IMR-90 (cell line): ENCODE data around the gene MTREX. TPM values are rescaled to one million over a fixed set of nuclear protein-coding genes. Genes with fewer than 3 reads are reported as not detected.
A peak's percentile ranks its signal among the peaks of the same experiment; 100 is the strongest.

Experiments used
- ATAC-seq: fragments of 200-7000 bp; cut with Tn5 transposase; 2 replicates; pipeline ENCODE4 v1.9.1; 2020; ENCODE audit warnings: low read depth, mild to moderate bottlenecking, moderate library complexity
- BruUV-seq: library from RNA; stranded (reverse); fragments of 400-500 nt; replicated peaks from 2 replicates; lab custom pipeline; 2021; lab: Mats Ljungman, UMichigan
- CTCF ChIA-PET: fragments of 300-600 bp; formaldehyde crosslinking; extraction: SDS; loops from one replicate; lab custom pipeline; 2021; ENCODE audit warnings: antibody characterized with exemption; lab: Yijun Ruan, JAX
- POLR2A ChIA-PET: fragments of 300-600 bp; sonication (Branson Sonifier 250); formaldehyde crosslinking; loops from one replicate; lab custom pipeline; 2022; ENCODE audit warnings: antibody characterized with exemption; ENCODE audit not compliant: unreplicated experiment; lab: Charles Lee
- DNase-seq: peaks from one replicate; pipeline ENCODE4 v3.0.0; 2013
- H2AFZ ChIP-seq: replicated peaks from 2 replicates; pipeline ENCODE3; 2013; ENCODE audit warnings: low read length, mild to moderate bottlenecking; ENCODE audit not compliant: poor library complexity
- H2AK5ac ChIP-seq: 2 replicates; pipeline ENCODE4 v1.6.1; 2013; ENCODE audit warnings: low read depth, low read length, inconsistent platforms
- H2AK9ac ChIP-seq: replicated peaks from 2 replicates; pipeline ENCODE3; 2013; ENCODE audit warnings: mild to moderate bottlenecking, low read depth, low read length, moderate library complexity; ENCODE audit not compliant: poor library complexity
- H2BK120ac ChIP-seq: 2 replicates; pipeline ENCODE4 v1.6.1; 2013; ENCODE audit warnings: low read depth, low read length, inconsistent platforms
- H2BK15ac ChIP-seq: 3 replicates; pipeline ENCODE4 v1.6.1; 2013; ENCODE audit warnings: low read depth, low read length, inconsistent platforms
- H2BK20ac ChIP-seq: 2 replicates; pipeline ENCODE4 v1.6.1; 2013; ENCODE audit warnings: low read depth, mild to moderate bottlenecking, inconsistent platforms, low read length, moderate library complexity
- H2BK5ac ChIP-seq: 2 replicates; pipeline ENCODE4 v1.6.1; 2013; ENCODE audit warnings: mild to moderate bottlenecking, low read depth, low read length, inconsistent platforms; ENCODE audit not compliant: poor library complexity, severe bottlenecking
- H3K14ac ChIP-seq: replicated peaks from 2 replicates; pipeline ENCODE4 v1.6.1; 2013; ENCODE audit warnings: low read depth, low read length, inconsistent platforms
- H3K18ac ChIP-seq: 2 replicates; pipeline ENCODE4 v1.6.1; 2013; ENCODE audit warnings: low read depth, low read length, control low read depth
- H3K23ac ChIP-seq: 2 replicates; pipeline ENCODE4 v1.6.1; 2013; ENCODE audit warnings: low read depth, low read length, inconsistent platforms
- H3K27ac ChIP-seq: 2 replicates; pipeline ENCODE4 v1.5.1; 2013; ENCODE audit warnings: mild to moderate bottlenecking, control low read depth, low read length; ENCODE audit not compliant: insufficient read depth
- H3K27me3 ChIP-seq: 2 replicates; pipeline ENCODE4 v1.6.1; 2013; ENCODE audit warnings: low read length; ENCODE audit not compliant: control insufficient read depth, insufficient read depth
- H3K36me3 ChIP-seq: 2 replicates; pipeline ENCODE4 v1.6.1; 2013; ENCODE audit warnings: low read length, mixed read lengths; ENCODE audit not compliant: control insufficient read depth, insufficient read depth
- H3K4ac ChIP-seq: 2 replicates; pipeline ENCODE4 v1.6.1; 2013; ENCODE audit warnings: low read depth, low read length, inconsistent platforms
- H3K4me1 ChIP-seq: 2 replicates; pipeline ENCODE4 v1.6.1; 2013; ENCODE audit warnings: low read length, mixed read lengths; ENCODE audit not compliant: control insufficient read depth, insufficient read depth
- H3K4me2 ChIP-seq: 2 replicates; pipeline ENCODE4 v1.6.1; 2013; ENCODE audit warnings: low read depth, mild to moderate bottlenecking, control low read depth, low read length, moderate library complexity
- H3K4me3 ChIP-seq: 2 replicates; pipeline ENCODE4 v1.5.1; 2013; ENCODE audit warnings: low read depth, mild to moderate bottlenecking, control low read depth, low read length, moderate library complexity; ENCODE audit not compliant: insufficient read depth
- H3K56ac ChIP-seq: 2 replicates; pipeline ENCODE4 v1.6.1; 2013; ENCODE audit warnings: low read length, inconsistent platforms; ENCODE audit not compliant: insufficient read depth; ENCODE audit errors: extremely low read depth
- H3K79me1 ChIP-seq, 2 experiments: 2 replicates each; pipeline ENCODE4 v1.6.1; 2013; ENCODE audit warnings: low read length in 2 of 2, inconsistent platforms in 1 of 2, low read depth in 1 of 2
- H3K9ac ChIP-seq: 2 replicates; pipeline ENCODE4 v1.6.1; 2013; ENCODE audit warnings: low read depth, low read length, control low read depth
- H3K9me1 ChIP-seq: 2 replicates; pipeline ENCODE4 v1.6.1; 2013; ENCODE audit warnings: low read length, inconsistent platforms; ENCODE audit not compliant: insufficient read depth
- H3K9me3 ChIP-seq: 2 replicates; pipeline ENCODE4 v1.6.1; 2013; ENCODE audit warnings: low read length; ENCODE audit not compliant: control insufficient read depth, insufficient read depth
- H4K20me1 ChIP-seq: 2 replicates; pipeline ENCODE4 v1.6.1; 2013; ENCODE audit warnings: low read length, inconsistent platforms; ENCODE audit not compliant: insufficient read depth
- H4K5ac ChIP-seq: 2 replicates; pipeline ENCODE4 v1.6.1; 2013; ENCODE audit warnings: mild to moderate bottlenecking, low read depth, low read length, control low read depth
- H4K8ac ChIP-seq, 2 experiments: 2 replicates each; pipeline ENCODE4 v1.6.1; 2013; ENCODE audit warnings: low read depth in 2 of 2, low read length in 2 of 2, control low read depth in 1 of 2, inconsistent platforms in 1 of 2
- H4K91ac ChIP-seq: 2 replicates; pipeline ENCODE4 v1.6.1; 2013; ENCODE audit warnings: low read depth, low read length, inconsistent platforms; ENCODE audit not compliant: insufficient read depth
- MAFK ChIP-seq: IDR thresholded peaks from 2 replicates; pipeline ENCODE4 v1.6.1; 2012; ENCODE audit warnings: low read depth, low read length, improper control_type of control experiment
- dilution Hi-C: fragments of 300-500 bp; cut with HindIII; formaldehyde crosslinking; loops from one replicate; pipeline ENCODE4 v1.14.3; 2018; ENCODE audit warnings: low sequenced_read_pairs; ENCODE audit not compliant: unreplicated experiment
- in situ Hi-C: fragments of 300-500 bp; cut with MboI; formaldehyde crosslinking; loops from 3 replicates; pipeline ENCODE4 v1.14.3; 2019; ENCODE audit warnings: low sequenced_read_pairs, inconsistent platforms, mixed read lengths
- intact Hi-C: fragments of 100-400 bp; cut with micrococcal nuclease; formaldehyde crosslinking; loops from 2 replicates; pipeline ENCODE4 v1.10.0; 2022
- polyA plus RNA-seq, 3 experiments: library from polyadenylated mRNA; depleted of rRNA; stranded (reverse); fragments of >200 nt; gene quantifications; 2 replicates each; pipeline ENCODE4 v1.2.3, GENCODE V29; 2012; ENCODE audit warnings: low replicate concordance in 1 of 3
- total RNA-seq: library from RNA; depleted of rRNA; stranded (reverse); fragments of >200 nt; gene quantifications from 2 replicates; pipeline ENCODE4 v1.2.3, GENCODE V29; 2012
- TF ChIP-seq, protein P1 (sequence below): conservative IDR thresholded peaks from 2 replicates; pipeline ENCODE4 v1.5.1; 2012; ENCODE audit warnings: mild to moderate bottlenecking, low read depth, low read length, improper control_type of control experiment

The MTREX gene
- total and polyA plus RNA-seq, 2 of the 4 experiments (the other 2 are of a cell fraction), result 22.1 to 33.2 TPM

GRCh38 chr5:55289808-55290207 lies 18.0 kb upstream of the MTREX start:
- TF ChIP-seq, protein P1, sequence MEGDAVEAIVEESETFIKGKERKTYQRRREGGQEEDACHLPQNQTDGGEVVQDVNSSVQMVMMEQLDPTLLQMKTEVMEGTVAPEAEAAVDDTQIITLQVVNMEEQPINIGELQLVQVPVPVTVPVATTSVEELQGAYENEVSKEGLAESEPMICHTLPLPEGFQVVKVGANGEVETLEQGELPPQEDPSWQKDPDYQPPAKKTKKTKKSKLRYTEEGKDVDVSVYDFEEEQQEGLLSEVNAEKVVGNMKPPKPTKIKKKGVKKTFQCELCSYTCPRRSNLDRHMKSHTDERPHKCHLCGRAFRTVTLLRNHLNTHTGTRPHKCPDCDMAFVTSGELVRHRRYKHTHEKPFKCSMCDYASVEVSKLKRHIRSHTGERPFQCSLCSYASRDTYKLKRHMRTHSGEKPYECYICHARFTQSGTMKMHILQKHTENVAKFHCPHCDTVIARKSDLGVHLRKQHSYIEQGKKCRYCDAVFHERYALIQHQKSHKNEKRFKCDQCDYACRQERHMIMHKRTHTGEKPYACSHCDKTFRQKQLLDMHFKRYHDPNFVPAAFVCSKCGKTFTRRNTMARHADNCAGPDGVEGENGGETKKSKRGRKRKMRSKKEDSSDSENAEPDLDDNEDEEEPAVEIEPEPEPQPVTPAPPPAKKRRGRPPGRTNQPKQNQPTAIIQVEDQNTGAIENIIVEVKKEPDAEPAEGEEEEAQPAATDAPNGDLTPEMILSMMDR, result no peak
- TF ChIP-seq MAFK, result peak; percentile 27; the same call in 1 of the 2 replicates
- no TSS peak for BruUV-seq
- Histone ChIP-seq H3K36me3 (peaks cover 33% of the 10 kb centered on the region), H3K9ac (no peak overlapping the region), H2AFZ (no peak overlapping the region), H2BK20ac (no peak overlapping the region), H3K4me1 (no peaks in the 10 kb centered on the region), H3K27ac (no peak overlapping the region), H3K27me3 (no peaks in the 10 kb centered on the region), H3K4ac (no peak overlapping the region), H2BK15ac (no peak overlapping the region), H2BK120ac (no peak overlapping the region), H3K79me1 (peaks cover 15% of the 10 kb centered on the region in 2 experiments), H3K4me3 (no peak overlapping the region), H4K8ac (no peak overlapping the region), H3K4me2 (no peak overlapping the region), H3K9me3 (peaks cover 1% of the 10 kb centered on the region), H3K18ac (no peak overlapping the region), H3K56ac (no peak overlapping the region), H3K23ac (no peak overlapping the region), H4K20me1 (no peaks in the 10 kb centered on the region), H2AK9ac (no peak overlapping the region), H2AK5ac (no peak overlapping the region), H4K91ac (no peak overlapping the region), H3K9me1 (no peaks in the 10 kb centered on the region), H4K5ac (no peak overlapping the region), H2BK5ac (no peak overlapping the region), H3K14ac (no peak overlapping the region)
- intact Hi-C loops, result loop anchor here (5.0 to 10.0 kb wide), 2 partner anchors 33 to 1585 kb away; no protein-coding TSS in a partner anchor
- POLR2A ChIA-PET, result no interaction called here
- no peak for ATAC-seq
- dilution Hi-C loops, result no loop called here
- no peak for DNase-seq
- in situ Hi-C loops, result no loop called here
- CTCF ChIA-PET, result no interaction called here
